Measurements from ENCODE around the gene RCBTB2.

DNA sequence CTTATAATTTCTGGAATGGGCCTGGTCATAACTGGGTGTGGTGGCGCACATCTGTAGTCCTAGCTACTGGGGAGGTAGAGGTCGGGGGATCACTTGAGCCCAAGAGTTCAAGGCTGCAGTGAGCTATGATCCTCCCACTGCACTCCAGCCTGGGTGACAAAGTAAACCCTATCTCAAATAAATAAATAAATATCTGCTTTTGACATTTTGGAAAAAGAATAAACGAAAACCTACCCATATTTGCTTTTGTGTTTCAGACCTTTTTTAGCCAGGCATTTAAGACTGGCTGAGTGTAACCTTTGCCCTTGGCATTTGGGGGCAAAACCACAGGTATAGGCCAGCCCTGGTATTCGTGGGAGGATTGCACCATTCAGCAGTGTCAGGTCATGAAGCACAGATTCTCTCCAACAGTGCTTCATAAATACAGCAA lies 14.8 kb upstream of the RCBTB2 start:
- TF ChIP-seq, protein P1, sequence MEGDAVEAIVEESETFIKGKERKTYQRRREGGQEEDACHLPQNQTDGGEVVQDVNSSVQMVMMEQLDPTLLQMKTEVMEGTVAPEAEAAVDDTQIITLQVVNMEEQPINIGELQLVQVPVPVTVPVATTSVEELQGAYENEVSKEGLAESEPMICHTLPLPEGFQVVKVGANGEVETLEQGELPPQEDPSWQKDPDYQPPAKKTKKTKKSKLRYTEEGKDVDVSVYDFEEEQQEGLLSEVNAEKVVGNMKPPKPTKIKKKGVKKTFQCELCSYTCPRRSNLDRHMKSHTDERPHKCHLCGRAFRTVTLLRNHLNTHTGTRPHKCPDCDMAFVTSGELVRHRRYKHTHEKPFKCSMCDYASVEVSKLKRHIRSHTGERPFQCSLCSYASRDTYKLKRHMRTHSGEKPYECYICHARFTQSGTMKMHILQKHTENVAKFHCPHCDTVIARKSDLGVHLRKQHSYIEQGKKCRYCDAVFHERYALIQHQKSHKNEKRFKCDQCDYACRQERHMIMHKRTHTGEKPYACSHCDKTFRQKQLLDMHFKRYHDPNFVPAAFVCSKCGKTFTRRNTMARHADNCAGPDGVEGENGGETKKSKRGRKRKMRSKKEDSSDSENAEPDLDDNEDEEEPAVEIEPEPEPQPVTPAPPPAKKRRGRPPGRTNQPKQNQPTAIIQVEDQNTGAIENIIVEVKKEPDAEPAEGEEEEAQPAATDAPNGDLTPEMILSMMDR (IDR thresholded peaks at IDR 0.05 in 8 of 11, conservative IDR thresholded peaks at IDR 0.05 in 3 of 11) = no peak
- no peak for TF ChIP-seq POLR2A (IDR thresholded peaks at IDR 0.05)

Data from spleen (tissue), 7 donors.